Measurements from ENCODE around the gene ARHGAP9. TPM values are rescaled to one million over a fixed set of nuclear protein-coding genes. Genes with fewer than 3 reads are reported as not detected.
"Not testable (repeated sequence)": the region's sequence is repeated elsewhere in the genome, so short reads cannot be mapped to it uniquely, and the experiment has no call there.

Gene ARHGAP9
- total RNA-seq, 1 experiment from 2014 or later: 3.6 TPM

DNA sequence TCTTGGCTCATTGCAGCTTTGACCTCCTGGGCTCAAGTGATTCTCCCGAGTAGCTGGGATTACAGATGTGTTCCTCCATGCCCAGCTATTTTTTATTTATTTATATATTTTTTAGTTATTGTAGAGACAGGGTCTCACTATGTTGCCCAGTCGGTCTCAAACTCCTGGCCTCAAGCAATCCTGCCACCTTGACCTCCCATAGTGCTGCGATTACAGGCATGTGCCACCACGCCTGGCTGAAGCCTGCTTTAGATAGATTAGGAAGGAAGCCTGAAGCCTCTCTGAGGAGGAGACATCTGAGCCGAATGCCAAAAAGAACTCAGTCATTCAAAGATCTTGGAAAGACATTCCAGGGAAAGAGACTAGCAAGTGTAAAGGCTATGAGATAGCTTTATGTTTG is 34.9 kb downstream of the ARHGAP9 start:
- ChIA-PET CTCF (interaction anchor here (0.8 to 1.4 kb wide), 5 partner anchors 8 to 137 kb away, joined by 3 to 5 read pairs (median 3); no protein-coding TSS in a partner anchor), POLR2A (interaction anchor here (0.8 kb wide), 1 partner anchor 10 kb away, joined by 4 read pairs; the partner anchor contains the start of gene INHBE)
- Mint-ChIP-seq H3K4me3 (no peak overlapping the region), H3K27me3 (ENCODE audit: low read depth) (peaks cover 9% of the 10 kb centered on the region), H3K9me3 (peaks cover 15% of the 10 kb centered on the region), H3K27ac (no peak overlapping the region), H3K36me3 (peaks cover 10% of the 10 kb centered on the region), H3K4me1 (no peaks in the 10 kb centered on the region)
- DNase-seq (ENCODE audit: low spot score) (no peak), ATAC-seq (no peak)
- TF ChIP-seq GRHL2 (CRISPR knock-in tag; IDR thresholded peaks at IDR 0.05; ENCODE audit: insufficient replicate concordance, severe bottlenecking): no peak
- TF ChIP-seq GABPB1 (CRISPR knock-in tag; IDR thresholded peaks at IDR 0.05): no peak
- TF ChIP-seq ZNF396 (CRISPR knock-in tag; IDR thresholded peaks at IDR 0.05; ENCODE audit: borderline replicate concordance): no peak
- no peak for TF ChIP-seq NR1H2 (CRISPR knock-in tag; IDR thresholded peaks at IDR 0.05)
- peak; percentile 50 for TF ChIP-seq ZNF121 (CRISPR knock-in tag; IDR thresholded peaks at IDR 0.05)
- TF ChIP-seq PRDM15 (CRISPR knock-in tag; IDR thresholded peaks at IDR 0.05): no peak
- no peak for TF ChIP-seq E2F5 (CRISPR knock-in tag; IDR thresholded peaks at IDR 0.05)

DNA sequence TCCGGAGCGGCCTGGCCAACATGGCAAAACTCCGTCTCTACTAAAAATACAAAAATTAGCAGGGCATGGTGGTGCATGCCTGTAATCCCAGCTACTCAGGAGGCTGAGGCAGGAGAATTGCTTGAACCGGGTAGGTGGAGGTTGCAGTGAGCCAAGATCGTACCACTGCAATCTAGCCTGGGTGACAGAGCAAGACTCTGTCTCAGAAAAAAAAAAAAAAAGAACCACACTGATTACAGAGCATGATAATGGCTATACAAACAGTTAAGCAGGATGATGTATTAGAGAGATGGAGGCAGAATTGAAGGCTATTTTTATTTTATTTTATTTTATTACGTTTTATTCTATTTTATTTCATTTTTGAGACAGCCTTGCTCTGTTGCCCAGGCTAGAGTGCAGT is 35.3 kb downstream of the ARHGAP9 start:
- not testable (repeated sequence) for H3K4me3 Mint-ChIP-seq; H3K4me1 Mint-ChIP-seq; H3K36me3 Mint-ChIP-seq; H3K27ac Mint-ChIP-seq; H3K27me3 Mint-ChIP-seq (ENCODE audit: low read depth); DNase-seq (ENCODE audit: low spot score); ATAC-seq
- H3K9me3 Mint-ChIP-seq: peaks cover 15% of the 10 kb centered on the region
- CTCF ChIA-PET: interaction anchor here (0.8 to 1.3 kb wide), 3 partner anchors 9 to 14 kb away, joined by 3 to 5 read pairs (median 4); no protein-coding TSS in a partner anchor
- POLR2A ChIA-PET: interaction anchor here (0.8 kb wide), 1 partner anchor 11 kb away, joined by 4 read pairs; the partner anchor contains the start of gene INHBE

- CTCF ChIA-PET: interaction anchor here (1.6 kb wide), 1 partner anchor 11 kb away, joined by 4 read pairs; no protein-coding TSS in a partner anchor
- no peak for DNase-seq (ENCODE audit: low spot score)
- peaks cover 10% of the 10 kb centered on the region for H3K36me3 Mint-ChIP-seq
- no peak overlapping the region for H3K4me3 Mint-ChIP-seq
- H3K9me3 Mint-ChIP-seq: peaks cover 12% of the 10 kb centered on the region
- peaks cover 9% of the 10 kb centered on the region for H3K27me3 Mint-ChIP-seq (ENCODE audit: low read depth)
- ATAC-seq: no peak
- POLR2A ChIA-PET: no interaction called here
- no peak overlapping the region for H3K27ac Mint-ChIP-seq
- H3K4me1 Mint-ChIP-seq: no peaks in the 10 kb centered on the region
- TF ChIP-seq PRDM15 (CRISPR knock-in tag; IDR thresholded peaks at IDR 0.05) (no peak), JUN (CRISPR knock-in tag; IDR thresholded peaks at IDR 0.05) (no peak), ZNF512 (CRISPR knock-in tag; IDR thresholded peaks at IDR 0.05; ENCODE audit: borderline replicate concordance) (no peak), OVOL2 (CRISPR knock-in tag; IDR thresholded peaks at IDR 0.05; ENCODE audit: borderline replicate concordance) (no peak), RELA (CRISPR knock-in tag; IDR thresholded peaks at IDR 0.05; ENCODE audit: borderline replicate concordance) (no peak), MYBL2 (CRISPR knock-in tag; IDR thresholded peaks at IDR 0.05) (no peak), ZBTB21 (CRISPR knock-in tag; IDR thresholded peaks at IDR 0.05; ENCODE audit: borderline replicate concordance) (no peak), ZNF121 (CRISPR knock-in tag; IDR thresholded peaks at IDR 0.05) (no peak)
- TF ChIP-seq, protein P1, sequence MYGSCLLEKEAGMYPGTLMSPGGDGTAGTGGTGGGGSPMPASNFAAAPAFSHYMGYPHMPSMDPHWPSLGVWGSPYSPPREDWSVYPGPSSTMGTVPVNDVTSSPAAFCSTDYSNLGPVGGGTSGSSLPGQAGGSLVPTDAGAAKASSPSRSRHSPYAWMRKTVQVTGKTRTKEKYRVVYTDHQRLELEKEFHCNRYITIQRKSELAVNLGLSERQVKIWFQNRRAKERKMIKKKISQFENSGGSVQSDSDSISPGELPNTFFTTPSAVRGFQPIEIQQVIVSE (CRISPR knock-in tag; IDR thresholded peaks at IDR 0.05; ENCODE audit: borderline replicate concordance): no peak
- TF ChIP-seq, protein P2, sequence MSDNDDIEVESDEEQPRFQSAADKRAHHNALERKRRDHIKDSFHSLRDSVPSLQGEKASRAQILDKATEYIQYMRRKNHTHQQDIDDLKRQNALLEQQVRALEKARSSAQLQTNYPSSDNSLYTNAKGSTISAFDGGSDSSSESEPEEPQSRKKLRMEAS (CRISPR knock-in tag; IDR thresholded peaks at IDR 0.05): no peak
- TF ChIP-seq, protein P3, sequence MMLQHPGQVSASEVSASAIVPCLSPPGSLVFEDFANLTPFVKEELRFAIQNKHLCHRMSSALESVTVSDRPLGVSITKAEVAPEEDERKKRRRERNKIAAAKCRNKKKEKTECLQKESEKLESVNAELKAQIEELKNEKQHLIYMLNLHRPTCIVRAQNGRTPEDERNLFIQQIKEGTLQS (CRISPR knock-in tag; conservative IDR thresholded peaks at IDR 0.05): no peak
- TF ChIP-seq, protein P4, sequence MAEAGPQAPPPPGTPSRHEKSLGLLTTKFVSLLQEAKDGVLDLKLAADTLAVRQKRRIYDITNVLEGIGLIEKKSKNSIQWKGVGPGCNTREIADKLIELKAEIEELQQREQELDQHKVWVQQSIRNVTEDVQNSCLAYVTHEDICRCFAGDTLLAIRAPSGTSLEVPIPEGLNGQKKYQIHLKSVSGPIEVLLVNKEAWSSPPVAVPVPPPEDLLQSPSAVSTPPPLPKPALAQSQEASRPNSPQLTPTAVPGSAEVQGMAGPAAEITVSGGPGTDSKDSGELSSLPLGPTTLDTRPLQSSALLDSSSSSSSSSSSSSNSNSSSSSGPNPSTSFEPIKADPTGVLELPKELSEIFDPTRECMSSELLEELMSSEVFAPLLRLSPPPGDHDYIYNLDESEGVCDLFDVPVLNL (CRISPR knock-in tag; IDR thresholded peaks at IDR 0.05; ENCODE audit: borderline replicate concordance, low read depth): no peak
Observed at GRCh38 chr12:57441846-57442427, 37.7 kb downstream of the ARHGAP9 start.
